NCI-H226 (cell line): ENCODE results near the gene GTF2A1L.
"Not testable (repeated sequence)": the region's sequence is repeated elsewhere in the genome, so short reads cannot be mapped to it uniquely, and the experiment has no call there.

Source experiments
- DNase-seq: peaks from one replicate; pipeline ENCODE4 v3.0.0-alpha.2; 2015

GTF2A1L gene

DNA sequence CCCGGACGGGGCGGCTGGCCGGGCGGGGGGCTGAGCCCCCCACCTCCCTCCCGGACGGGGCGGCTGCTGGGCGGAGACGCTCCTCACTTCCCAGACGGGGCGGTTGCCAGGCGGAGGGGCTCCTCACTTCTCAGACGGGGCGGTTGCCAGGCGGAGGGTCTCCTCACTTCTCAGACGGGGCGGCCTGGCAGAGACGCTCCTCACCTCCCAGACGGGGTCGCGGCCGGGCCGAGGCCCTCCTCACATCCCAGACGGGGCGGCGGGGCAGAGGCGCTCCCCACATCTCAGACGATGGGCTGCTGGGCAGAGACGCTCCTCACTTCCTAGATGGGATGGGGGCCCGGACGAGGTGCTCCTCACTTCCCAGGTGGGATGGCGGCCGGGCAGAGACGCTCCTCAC lies 3.1 kb upstream of the GTF2A1L start:
- DNase-seq, result not testable (repeated sequence)

DNA sequence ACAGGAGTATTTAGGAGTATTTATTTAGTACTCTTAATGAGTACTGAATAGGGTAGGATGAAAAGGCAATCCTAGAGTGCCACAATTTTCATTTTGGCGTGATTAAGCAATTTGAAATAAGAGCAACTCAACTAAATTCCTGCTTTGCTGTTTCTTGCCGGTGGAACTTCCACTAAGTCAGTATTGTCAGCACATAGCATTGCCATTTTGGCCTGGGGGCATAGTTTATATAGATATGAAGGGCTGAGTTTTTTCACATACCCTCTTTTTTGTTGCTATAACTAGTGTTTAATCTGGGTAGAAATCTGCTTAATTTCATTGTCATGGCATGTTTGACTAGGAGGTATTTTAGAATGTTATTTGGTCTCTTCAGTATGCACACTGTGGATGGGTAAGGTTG lies 1.9 kb downstream of the GTF2A1L start:
- DNase-seq, result no peak

DNA sequence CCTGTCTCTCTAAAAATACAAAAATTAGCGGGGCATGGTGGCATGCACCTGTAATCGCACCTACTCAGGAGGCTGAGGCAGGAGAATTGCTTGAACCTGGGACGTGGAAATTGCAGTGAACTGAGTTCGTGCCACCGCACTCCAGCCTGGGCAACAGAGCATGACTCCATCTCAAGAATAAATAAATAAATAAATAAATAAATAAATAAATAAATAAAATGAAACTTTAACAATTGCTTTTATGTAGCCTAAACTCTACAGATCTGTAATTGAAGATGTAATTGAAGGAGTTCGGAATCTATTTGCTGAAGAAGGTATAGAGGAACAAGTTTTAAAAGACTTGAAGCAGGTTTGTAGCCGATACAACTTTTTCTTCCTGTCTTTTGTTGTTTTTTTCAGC lies 2.9 kb downstream of the GTF2A1L start:
- no peak for DNase-seq

DNA sequence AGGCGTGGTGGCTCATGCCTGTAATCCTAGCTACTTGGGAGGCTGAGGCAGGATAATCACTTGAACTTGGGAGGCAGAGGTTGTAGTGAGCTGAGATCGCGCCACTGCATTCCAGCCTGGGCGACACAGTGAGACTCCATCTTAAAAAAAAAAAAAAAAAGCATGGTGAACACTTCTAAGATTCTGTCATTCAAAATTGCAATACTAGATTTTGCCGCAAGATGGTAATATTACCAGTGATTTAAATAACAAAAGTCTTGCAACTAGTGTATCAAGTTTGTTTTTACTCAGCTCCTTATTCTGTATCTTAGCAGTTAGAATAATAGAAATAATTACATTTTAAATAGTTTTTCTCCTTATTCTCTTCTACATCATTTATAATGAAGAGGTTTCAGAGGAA lies 5.0 kb downstream of the GTF2A1L start:
- not testable (repeated sequence) for DNase-seq

DNA sequence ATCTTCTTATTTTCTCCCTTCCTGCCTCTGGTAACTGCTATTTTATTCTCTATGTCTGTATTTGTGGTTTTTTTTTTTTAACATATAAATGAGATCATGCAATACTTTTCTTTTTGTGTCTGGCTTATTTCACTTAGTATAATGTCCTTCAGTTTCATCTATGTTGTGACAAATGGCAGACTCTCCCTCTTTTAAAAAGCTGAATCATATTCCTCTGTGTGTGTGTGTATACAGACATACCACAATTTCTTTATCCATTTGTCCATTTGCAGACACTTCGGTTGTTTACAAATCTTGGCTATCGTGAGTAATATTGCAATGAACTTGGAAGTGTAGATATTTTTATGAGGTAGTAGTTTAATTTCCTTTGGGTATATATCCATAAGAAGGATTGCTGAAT lies 7.0 kb downstream of the GTF2A1L start:
- no peak for DNase-seq

- no peak for DNase-seq
Observed at GRCh38 chr2:48626047-48626446, 8.4 kb downstream of the GTF2A1L start.

DNA sequence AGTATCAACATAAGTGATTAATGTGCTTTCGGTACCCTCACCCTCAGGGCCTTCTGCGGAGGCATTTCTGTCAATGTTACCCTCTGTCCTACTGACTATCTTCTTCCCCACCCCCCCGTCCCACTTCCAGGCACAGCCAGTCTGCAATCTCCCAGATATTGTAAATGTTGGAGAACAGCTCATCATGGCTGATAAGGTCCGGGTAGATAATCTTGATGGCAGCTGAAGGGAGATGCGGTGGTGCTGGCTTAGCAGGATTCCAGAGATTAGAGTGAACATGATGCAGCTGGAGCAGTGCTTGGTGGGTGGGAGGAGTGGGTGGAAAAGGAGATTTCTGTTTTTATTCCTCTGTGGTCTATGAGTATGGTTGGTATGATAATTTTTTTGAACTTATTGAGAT lies 15.5 kb downstream of the GTF2A1L start:
- DNase-seq, result peak; percentile 20

- no peak for DNase-seq
Observed at GRCh38 chr2:48635786-48636185, 18.1 kb downstream of the GTF2A1L start.

- DNase-seq, result no peak
Observed at GRCh38 chr2:48638261-48638660, 20.6 kb downstream of the GTF2A1L start.

GRCh38 chr2:48651158-48651790 lies 33.6 kb downstream of the GTF2A1L start:
- DNase-seq, result no peak

- DNase-seq, result no peak
Observed at GRCh38 chr2:48668992-48669391, 51.3 kb downstream of the GTF2A1L start.

DNA sequence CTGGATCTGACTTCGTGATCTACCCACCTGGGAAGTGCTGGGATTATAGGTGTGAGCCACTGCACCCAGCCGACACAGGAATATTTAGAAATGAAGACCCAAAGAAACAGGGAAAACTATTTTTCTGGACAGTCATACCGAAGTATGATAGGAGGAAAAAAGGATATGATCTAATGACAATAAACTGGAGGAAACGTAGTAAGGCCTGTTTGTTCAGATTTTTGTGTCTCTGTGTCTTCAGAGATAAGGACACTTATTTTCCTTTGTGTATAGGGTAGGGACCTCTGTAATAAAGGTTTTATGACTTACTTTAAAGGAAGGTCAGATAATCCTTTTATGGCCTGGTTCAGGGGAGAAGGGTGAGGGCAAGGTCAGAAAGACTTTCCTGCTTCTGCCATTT lies 55.9 kb downstream of the GTF2A1L start:
- no peak for DNase-seq

- DNase-seq, result no peak
Observed at GRCh38 chr2:48674933-48675332, 57.3 kb downstream of the GTF2A1L start.

DNA sequence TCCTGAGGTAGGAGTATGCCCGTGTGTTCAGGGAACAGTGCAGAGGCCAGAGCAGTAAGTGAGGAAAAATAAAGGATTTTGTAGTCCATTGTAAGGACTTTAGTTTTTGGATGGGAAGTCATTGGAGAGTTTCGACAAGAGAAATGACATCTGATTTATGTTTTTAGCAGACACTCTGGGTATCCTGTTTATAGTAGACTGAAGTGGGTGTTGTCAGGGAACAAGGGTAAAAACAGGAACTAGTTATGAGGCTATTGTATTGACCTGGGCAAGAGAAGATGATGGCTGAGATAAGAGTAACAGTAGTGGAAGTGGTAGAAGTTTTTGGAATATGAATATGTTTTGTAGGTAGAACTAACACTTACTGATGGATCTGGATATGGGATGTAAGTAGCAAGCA lies 59.8 kb downstream of the GTF2A1L start:
- DNase-seq, result no peak

DNA sequence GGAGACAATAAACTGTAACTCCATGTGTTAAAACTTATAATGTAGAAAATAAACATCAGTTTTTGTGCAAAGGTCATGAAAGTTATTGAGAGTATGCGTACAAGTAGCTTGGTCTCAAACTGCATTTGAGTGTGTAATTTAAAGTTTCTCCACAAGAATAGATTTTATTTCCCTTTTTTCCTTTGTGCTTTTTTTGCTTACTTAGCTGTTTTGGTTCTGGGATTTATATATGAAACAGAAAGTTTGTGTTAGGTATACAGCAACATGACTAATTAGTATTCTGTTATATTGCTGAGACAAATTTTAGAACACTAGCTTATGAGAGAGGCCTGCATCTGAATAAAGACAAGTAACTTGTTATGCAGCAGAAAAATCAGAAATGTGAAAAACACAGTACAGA lies 67.5 kb downstream of the GTF2A1L start:
- DNase-seq, result no peak

DNA sequence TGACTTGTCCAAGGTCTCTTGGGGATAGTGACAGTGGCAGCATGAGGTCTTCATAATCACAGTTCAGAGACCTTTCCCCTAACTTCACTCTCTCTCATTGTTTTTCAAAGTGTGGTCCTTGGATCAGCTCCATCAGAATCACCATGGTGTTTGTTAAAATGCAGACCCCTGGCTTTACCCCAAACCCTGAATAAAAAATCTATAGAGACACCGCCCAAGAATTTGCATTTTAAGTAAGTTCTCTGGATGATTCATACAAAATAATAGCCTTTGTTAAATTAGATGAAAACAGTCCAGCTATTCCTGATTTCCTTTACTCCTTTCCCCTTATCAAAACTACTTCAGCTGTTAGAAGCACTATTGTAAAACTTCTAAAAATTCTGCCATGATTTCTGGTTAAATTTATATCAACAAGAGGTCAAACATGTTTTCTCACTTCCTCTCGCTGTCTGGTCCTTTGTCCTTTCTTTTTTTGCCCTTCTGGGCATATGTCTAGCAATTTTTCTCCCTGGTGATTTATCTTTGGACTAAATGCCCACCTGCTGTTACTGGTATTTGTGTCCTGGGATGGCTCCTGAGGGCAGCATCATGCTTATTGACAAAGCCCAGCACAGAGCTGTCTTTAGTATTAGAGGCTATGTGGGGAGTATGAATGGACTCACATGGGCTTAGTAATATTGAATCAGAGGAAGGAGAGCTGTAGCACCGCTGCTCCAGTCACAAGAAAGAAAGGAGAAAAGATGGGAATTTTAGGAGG lies 74.5 kb downstream of the GTF2A1L start:
- no peak for DNase-seq

DNA sequence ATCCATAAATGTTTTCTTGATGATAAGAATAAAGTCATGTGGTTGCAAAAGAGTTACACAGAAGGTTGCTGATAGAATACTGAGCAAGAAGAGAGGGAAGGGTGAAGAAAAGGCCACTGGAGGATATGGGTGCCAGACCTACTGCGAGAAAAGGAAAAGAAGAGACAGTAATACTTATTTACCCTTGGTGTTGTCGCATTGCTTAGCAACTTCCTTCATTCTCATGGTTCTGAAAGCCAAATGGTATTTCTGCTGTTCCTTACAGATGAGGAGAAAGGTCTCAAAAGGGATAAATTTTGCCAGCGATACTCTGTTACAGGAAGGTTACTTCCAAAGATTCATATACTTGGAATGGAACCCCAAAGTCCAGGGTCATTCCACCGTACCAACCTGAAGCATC lies 75.4 kb downstream of the GTF2A1L start:
- DNase-seq, result no peak

- DNase-seq, result no peak
Observed at GRCh38 chr2:48693645-48694044, 76.0 kb downstream of the GTF2A1L start.

DNA sequence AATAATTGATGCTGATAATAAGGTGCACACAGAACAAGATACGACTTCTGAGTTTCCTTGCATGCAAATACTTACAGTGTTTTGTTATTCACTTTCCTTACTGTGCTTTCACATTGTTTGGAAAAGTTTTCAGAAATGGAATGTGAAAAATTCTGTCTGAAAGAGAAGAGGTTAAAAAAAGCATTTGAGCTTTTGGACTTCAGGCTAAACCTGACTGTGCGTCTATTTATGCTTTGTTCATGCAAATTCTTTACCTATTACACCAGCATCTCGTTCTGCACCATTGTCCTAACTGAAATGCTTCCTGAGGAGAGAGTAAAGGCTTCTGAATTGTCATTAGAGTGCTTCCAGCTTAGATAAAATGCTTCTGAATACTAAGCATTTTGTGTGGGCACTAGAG lies 76.5 kb downstream of the GTF2A1L start:
- DNase-seq, result peak; percentile 19

DNA sequence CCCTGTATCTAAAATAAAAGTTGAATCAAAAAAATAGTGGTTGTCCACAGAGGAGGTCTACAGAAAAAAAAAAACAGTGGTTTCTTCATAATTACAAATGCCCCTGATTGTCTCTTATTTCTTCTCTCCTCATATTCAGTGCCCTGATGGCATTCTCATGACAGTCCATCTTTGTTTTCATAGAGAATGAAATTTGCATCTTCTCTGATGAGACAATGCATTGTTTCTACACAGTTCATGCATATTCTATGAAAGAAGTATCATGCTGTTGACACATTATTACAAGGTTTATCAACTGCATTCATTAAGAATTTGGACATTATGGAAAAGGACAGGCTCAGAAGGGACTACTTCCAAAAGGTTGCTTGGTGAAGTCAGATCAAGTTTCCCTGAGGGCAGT lies 78.3 kb downstream of the GTF2A1L start:
- DNase-seq, result no peak

DNA sequence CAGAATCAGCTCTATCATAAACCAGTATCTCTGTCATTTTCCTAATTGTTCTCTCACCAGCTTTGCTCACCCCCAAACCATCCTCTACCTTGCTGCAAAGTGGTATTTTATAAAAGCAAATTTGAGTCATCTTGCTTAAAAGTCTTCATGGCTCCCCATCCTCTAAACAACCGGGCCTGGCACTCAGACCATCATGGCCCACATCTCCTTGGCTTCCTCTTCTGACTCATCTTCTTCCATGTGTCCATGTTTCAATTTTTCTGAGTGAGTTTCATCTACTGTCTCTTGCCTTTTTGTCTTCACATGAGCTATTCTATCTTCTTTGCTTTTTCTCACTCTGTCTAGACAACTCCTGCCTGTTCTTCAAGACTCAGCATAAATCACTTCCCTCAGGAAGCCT lies 79.2 kb downstream of the GTF2A1L start:
- no peak for DNase-seq

- no peak for DNase-seq
Observed at GRCh38 chr2:48699348-48699930, 81.8 kb downstream of the GTF2A1L start.

DNA sequence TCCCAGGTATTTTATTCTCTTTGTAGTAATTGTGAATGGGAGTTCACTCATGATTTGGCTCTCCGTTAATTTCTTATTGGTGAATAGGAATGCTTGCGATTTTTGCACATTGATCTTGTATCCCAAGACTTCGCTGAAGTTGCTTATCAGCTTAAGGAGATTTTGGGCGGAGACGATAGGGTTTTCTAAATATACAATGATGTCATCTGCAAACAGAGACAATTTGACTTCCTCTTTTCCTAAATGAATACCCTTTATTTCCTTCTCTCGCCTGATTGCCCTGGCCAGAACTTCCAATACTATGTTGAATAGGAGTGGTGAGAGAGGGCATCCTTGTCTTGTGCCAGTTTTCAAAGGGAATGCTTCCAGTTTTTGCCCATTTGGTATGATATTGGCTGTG lies 86.0 kb downstream of the GTF2A1L start:
- not testable (repeated sequence) for DNase-seq

DNA sequence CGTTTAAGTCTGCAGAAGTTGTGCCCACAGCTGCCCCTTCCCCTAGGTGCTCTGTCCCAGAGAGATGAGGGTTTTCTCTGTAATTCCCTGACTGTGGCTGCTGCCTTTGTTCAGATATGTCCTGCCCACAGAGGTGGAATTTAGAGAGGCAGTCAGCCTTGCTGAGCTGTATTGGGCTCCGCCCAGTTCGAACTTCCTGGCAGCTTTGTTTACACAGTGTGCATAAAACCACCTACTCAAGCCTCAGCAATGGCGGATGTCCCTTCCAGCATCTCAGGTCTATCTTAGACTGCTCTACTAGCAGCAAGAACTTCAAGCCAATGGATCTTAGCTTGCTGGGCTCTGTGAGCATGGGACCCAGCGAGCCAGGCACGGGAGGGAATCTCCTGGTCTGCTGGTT lies 89.8 kb downstream of the GTF2A1L start:
- DNase-seq, result no peak
